ENCODE measurements around the gene ACTL8. TPM values are rescaled to one million over a fixed set of nuclear protein-coding genes. Genes with fewer than 3 reads are reported as not detected.
A peak's percentile ranks its signal among the peaks of the same experiment; 100 is the strongest.

The ACTL8 gene
- total RNA-seq, 1 donor from 2014 or later, result 0.17 TPM

DNA sequence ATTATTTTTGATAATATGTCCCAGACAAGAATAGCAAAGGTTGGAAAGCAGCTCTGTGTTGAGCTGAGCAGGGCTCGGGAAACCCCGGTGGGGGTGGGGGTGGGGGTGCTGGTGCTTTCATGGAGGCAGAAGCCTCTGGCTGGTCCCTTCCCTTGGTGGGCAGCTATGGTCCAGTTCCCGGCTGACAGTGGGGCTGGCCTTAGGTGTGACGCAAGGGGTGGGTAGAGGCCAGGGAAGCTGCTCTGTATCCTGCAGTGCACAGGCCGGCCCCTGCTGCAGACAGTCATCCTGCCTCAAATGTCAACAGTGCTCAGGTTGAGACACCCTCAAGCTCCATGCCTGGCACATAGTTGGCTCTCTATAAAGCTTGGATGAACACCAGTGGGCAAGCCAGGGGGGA is 8.9 kb downstream of the ACTL8 start:
- Histone ChIP-seq H3K4me3 (ENCODE audit: low read depth, low read length) (no peak overlapping the region), H3K36me3 (ENCODE audit: control insufficient read depth, insufficient read depth, low read length) (no peaks in the 10 kb centered on the region), H3K27me3 (ENCODE audit: control insufficient read depth, insufficient read depth, low read length) (no peaks in the 10 kb centered on the region)
- no peak for DNase-seq (ENCODE audit: low read depth)
- TF ChIP-seq, protein P1, sequence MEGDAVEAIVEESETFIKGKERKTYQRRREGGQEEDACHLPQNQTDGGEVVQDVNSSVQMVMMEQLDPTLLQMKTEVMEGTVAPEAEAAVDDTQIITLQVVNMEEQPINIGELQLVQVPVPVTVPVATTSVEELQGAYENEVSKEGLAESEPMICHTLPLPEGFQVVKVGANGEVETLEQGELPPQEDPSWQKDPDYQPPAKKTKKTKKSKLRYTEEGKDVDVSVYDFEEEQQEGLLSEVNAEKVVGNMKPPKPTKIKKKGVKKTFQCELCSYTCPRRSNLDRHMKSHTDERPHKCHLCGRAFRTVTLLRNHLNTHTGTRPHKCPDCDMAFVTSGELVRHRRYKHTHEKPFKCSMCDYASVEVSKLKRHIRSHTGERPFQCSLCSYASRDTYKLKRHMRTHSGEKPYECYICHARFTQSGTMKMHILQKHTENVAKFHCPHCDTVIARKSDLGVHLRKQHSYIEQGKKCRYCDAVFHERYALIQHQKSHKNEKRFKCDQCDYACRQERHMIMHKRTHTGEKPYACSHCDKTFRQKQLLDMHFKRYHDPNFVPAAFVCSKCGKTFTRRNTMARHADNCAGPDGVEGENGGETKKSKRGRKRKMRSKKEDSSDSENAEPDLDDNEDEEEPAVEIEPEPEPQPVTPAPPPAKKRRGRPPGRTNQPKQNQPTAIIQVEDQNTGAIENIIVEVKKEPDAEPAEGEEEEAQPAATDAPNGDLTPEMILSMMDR (IDR thresholded peaks at IDR 0.05; ENCODE audit: insufficient read depth, low read length, poor library complexity, severe bottlenecking), result no peak

DNA sequence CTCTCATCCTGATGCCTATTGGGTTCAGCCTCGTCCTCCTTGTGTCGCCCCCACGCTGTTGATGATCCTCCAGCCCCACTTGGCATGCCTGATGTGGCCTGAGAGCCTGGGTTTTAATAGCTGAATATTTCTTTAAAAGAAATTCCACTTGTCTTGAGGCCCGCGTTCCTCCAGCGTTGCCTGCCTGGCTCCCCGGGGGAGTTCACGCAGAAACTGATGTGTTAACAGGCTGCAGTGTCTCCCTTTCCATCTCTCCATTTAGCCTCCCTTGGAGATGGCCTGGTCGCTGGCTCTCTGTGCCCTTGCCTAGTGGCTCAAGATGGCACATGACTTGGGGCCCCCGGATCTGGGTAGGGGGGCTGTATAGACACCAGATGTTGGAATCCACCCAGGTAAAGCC is 9.5 kb downstream of the ACTL8 start:
- no peaks in the 10 kb centered on the region for H3K27me3 ChIP-seq (ENCODE audit: control insufficient read depth, insufficient read depth, low read length)
- DNase-seq (ENCODE audit: low read depth), result no peak
- TF ChIP-seq, protein P1 (IDR thresholded peaks at IDR 0.05; ENCODE audit: insufficient read depth, low read length, poor library complexity, severe bottlenecking), result no peak
- no peak overlapping the region for H3K4me3 ChIP-seq (ENCODE audit: low read depth, low read length)
- H3K36me3 ChIP-seq (ENCODE audit: control insufficient read depth, insufficient read depth, low read length), result no peaks in the 10 kb centered on the region

DNA sequence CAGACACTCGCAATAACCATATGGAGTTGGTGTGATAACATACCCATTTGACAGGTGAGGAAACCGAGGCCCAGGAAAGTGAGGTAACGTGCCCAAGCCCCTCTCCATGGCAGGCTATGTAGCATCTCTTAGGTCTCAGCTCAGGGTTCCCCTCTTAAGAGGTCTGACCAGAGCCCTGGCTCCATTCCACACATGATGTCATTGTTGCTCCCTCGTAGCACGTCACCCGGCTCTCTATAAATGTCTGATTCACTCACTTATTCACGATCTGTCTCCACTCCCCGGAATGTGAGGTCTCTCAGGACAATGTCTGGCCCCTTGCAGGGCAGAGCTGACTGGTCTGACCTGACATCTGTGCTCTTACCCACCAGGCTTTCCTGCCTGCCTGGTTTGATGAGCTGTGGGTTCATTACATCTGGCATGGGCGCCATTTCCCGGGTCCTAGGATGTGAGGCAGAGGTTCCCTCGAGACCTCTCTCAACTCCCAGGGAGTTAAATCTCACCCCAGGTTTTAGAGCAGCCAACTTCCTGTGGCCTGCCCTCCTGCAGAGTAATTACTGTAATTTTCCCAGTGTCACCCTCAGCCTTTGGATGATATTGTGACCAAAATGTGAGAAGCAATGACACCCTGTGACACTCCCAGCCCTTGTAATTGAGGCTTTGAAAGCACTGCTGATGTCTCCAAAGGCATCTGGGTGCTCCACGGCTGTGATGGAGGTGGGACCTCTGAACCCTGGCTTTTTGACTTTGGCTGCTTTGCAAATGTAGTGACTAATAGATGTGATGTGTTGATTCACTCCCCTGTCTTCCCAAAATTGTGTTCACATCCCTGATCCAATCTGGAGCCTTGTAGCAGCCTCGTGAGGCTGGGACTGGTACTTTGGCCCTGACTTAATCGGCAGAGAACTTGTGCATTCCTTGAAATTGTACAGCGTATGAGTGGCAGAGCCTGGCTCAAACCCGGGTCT is 10.6 kb downstream of the ACTL8 start:
- H3K36me3 ChIP-seq (ENCODE audit: control insufficient read depth, insufficient read depth, low read length), result no peaks in the 10 kb centered on the region
- TF ChIP-seq, protein P1 (IDR thresholded peaks at IDR 0.05; ENCODE audit: insufficient read depth, low read length, poor library complexity, severe bottlenecking), result no peak
- peak; percentile 61 for DNase-seq (ENCODE audit: low read depth)
- no peak overlapping the region for H3K4me3 ChIP-seq (ENCODE audit: low read depth, low read length)
- no peaks in the 10 kb centered on the region for H3K27me3 ChIP-seq (ENCODE audit: control insufficient read depth, insufficient read depth, low read length)

DNA sequence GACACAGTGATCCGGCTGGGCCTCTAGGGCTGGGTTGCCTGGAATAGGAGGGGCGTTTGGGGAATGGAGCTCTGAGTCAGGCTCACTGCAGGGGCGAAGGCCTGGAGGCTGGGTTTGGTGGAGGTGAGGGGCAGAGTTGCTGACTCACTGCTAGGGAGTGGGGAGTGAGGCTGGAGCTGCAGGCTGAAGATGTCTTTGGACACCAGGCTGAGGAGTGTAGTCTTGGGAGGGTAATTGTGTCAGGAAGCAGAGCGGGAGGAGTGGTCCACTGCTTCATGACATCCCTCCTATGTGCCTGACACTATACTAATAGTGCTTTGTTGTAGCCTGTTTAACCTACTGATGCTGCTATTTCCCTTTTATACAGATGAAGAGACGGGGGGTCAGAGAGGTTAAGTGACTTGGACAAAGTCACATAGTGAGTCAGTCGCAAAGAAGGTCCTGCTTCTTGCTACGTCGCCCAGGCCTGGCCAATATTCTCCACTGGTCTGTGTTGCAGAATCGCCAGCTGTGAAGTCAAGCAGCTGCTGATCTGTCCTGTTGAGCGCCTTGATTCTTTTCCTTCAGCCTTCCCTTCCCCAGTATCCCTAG is 13.6 kb downstream of the ACTL8 start:
- TF ChIP-seq, protein P1 (IDR thresholded peaks at IDR 0.05; ENCODE audit: insufficient read depth, low read length, poor library complexity, severe bottlenecking), result no peak
- Histone ChIP-seq H3K4me3 (ENCODE audit: low read depth, low read length) (no peak overlapping the region), H3K36me3 (ENCODE audit: control insufficient read depth, insufficient read depth, low read length) (no peaks in the 10 kb centered on the region), H3K27me3 (ENCODE audit: control insufficient read depth, insufficient read depth, low read length) (peaks cover 3% of the 10 kb centered on the region)
- peak; percentile 16 for DNase-seq (ENCODE audit: low read depth)

DNA sequence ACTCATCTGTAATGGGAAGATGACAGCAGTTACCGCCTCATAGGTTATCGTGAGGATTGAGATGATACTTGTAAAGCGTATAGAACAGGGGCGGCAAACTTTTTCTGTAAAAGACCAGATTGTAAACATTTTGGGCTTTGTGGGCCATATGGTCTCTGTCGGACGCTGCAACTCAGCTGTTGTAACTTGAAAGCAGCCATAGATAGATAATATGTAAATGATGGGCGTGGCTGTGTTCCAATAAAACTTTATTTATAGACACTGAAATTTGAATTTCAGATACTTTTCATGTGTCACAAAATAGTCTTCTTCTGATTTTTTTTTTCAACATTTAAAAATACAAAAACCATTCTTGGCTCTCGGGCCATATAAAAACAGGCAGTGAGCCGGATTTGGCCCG is 15.8 kb downstream of the ACTL8 start:
- TF ChIP-seq, protein P1 (IDR thresholded peaks at IDR 0.05; ENCODE audit: insufficient read depth, low read length, poor library complexity, severe bottlenecking), result no peak
- H3K4me3 ChIP-seq (ENCODE audit: low read depth, low read length), result no peak overlapping the region

More for the DNA sequence above, 15.8 kb downstream of the ACTL8 start:
- no peak for DNase-seq (ENCODE audit: low read depth)
- no peaks in the 10 kb centered on the region for H3K36me3 ChIP-seq (ENCODE audit: control insufficient read depth, insufficient read depth, low read length)
- peaks cover 4% of the 10 kb centered on the region for H3K27me3 ChIP-seq (ENCODE audit: control insufficient read depth, insufficient read depth, low read length)

Data from kidney epithelial cell (primary cell).